Measurements from ENCODE around the gene NAV2. TPM values are rescaled to one million over a fixed set of nuclear protein-coding genes. Genes with fewer than 3 reads are reported as not detected.
A peak's percentile ranks its signal among the peaks of the same experiment; 100 is the strongest.

Gene NAV2
- total and polyA plus RNA-seq, 2 donors = 2.0 to 5.8 TPM

- 2% methylated on average over 63 of the region's 63 CpGs for WGBS
- H3K36me3 ChIP-seq (ENCODE audit: control insufficient read depth in 2 of 2, insufficient read depth in 2 of 2, low read length in 1 of 2) = no peaks in the 10 kb centered on the region
- peak in 2 of 9 donors; percentile 9 to 20 for DNase-seq (ENCODE audit: low read depth in 6 of 9, low spot score in 9 of 9)
- H3K4me1 ChIP-seq (ENCODE audit: control insufficient read depth in 2 of 2, insufficient read depth in 2 of 2, low read length in 2 of 2) = peaks cover 0 to 21% of the 10 kb centered on the region in 2 donors
- H3K27ac ChIP-seq (ENCODE audit: low read depth in 1 of 2, low read length in 1 of 2) = no peak overlapping the region
- peaks cover 35 to 54% of the 10 kb centered on the region in 2 donors for H3K27me3 ChIP-seq (ENCODE audit: control insufficient read depth in 2 of 2, insufficient read depth in 1 of 2, low read length in 1 of 2)
- no peaks in the 10 kb centered on the region for H3K9me3 ChIP-seq (ENCODE audit: control insufficient read depth in 2 of 2, insufficient read depth in 1 of 2, low read length in 1 of 2)
- peak overlapping the region; percentile 18 to 58 for H3K4me3 ChIP-seq (ENCODE audit: low read length in 2 of 2)
Measured at GRCh38 chr11:19713196-19714021, 772 bp downstream of the NAV2 start.

- Histone ChIP-seq H3K4me1 (ENCODE audit: control insufficient read depth in 2 of 2, insufficient read depth in 2 of 2, low read length in 2 of 2) (peaks cover 0 to 21% of the 10 kb centered on the region in 2 donors), H3K27me3 (ENCODE audit: control insufficient read depth in 2 of 2, insufficient read depth in 1 of 2, low read length in 1 of 2) (peaks cover 35 to 54% of the 10 kb centered on the region in 2 donors), H3K4me3 (ENCODE audit: low read length in 2 of 2) (peak overlapping the region in 1 of 2 donors; percentile 16), H3K9me3 (ENCODE audit: control insufficient read depth in 2 of 2, insufficient read depth in 1 of 2, low read length in 1 of 2) (no peaks in the 10 kb centered on the region), H3K36me3 (ENCODE audit: control insufficient read depth in 2 of 2, insufficient read depth in 2 of 2, low read length in 1 of 2) (no peaks in the 10 kb centered on the region), H3K27ac (ENCODE audit: low read depth in 1 of 2, low read length in 1 of 2) (no peak overlapping the region)
- whole genome bisulfite sequencing = 3% methylated on average over 17 of the region's 17 CpGs
- DNase-seq (ENCODE audit: low read depth in 6 of 9, low spot score in 9 of 9) = no peak
Measured at GRCh38 chr11:19714022-19714386, 1.4 kb downstream of the NAV2 start.

- H3K9me3 ChIP-seq (ENCODE audit: control insufficient read depth in 2 of 2, insufficient read depth in 1 of 2, low read length in 1 of 2) = no peaks in the 10 kb centered on the region
- no peaks in the 10 kb centered on the region for H3K36me3 ChIP-seq (ENCODE audit: control insufficient read depth in 2 of 2, insufficient read depth in 2 of 2, low read length in 1 of 2)
- H3K4me3 ChIP-seq (ENCODE audit: low read length in 2 of 2) = no peak overlapping the region
- peaks cover 35 to 54% of the 10 kb centered on the region in 2 donors for H3K27me3 ChIP-seq (ENCODE audit: control insufficient read depth in 2 of 2, insufficient read depth in 1 of 2, low read length in 1 of 2)
- peaks cover 0 to 21% of the 10 kb centered on the region in 2 donors for H3K4me1 ChIP-seq (ENCODE audit: control insufficient read depth in 2 of 2, insufficient read depth in 2 of 2, low read length in 2 of 2)
- 18% methylated on average over 25 of the region's 25 CpGs for WGBS
- no peak for DNase-seq (ENCODE audit: low read depth in 6 of 9, low spot score in 9 of 9)
- no peak overlapping the region for H3K27ac ChIP-seq (ENCODE audit: low read depth in 1 of 2, low read length in 1 of 2)
Measured at GRCh38 chr11:19714387-19715363, 2.0 kb downstream of the NAV2 start.

GRCh38 chr11:19715373-19715772 lies 2.7 kb downstream of the NAV2 start:
- Histone ChIP-seq H3K4me3 (ENCODE audit: low read length in 2 of 2) (no peak overlapping the region), H3K27me3 (ENCODE audit: control insufficient read depth in 2 of 2, insufficient read depth in 1 of 2, low read length in 1 of 2) (peaks cover 35 to 54% of the 10 kb centered on the region in 2 donors), H3K27ac (ENCODE audit: low read depth in 1 of 2, low read length in 1 of 2) (no peak overlapping the region), H3K9me3 (ENCODE audit: control insufficient read depth in 2 of 2, insufficient read depth in 1 of 2, low read length in 1 of 2) (no peaks in the 10 kb centered on the region), H3K36me3 (ENCODE audit: control insufficient read depth in 2 of 2, insufficient read depth in 2 of 2, low read length in 1 of 2) (no peaks in the 10 kb centered on the region), H3K4me1 (ENCODE audit: control insufficient read depth in 2 of 2, insufficient read depth in 2 of 2, low read length in 2 of 2) (peaks cover 0 to 21% of the 10 kb centered on the region in 2 donors)
- WGBS = 58% methylated on average over 6 of the region's 6 CpGs
- DNase-seq (ENCODE audit: low read depth in 6 of 9, low spot score in 9 of 9) = no peak

GRCh38 chr11:19718051-19718450 lies 5.4 kb downstream of the NAV2 start:
- H3K9me3 ChIP-seq (ENCODE audit: control insufficient read depth in 2 of 2, insufficient read depth in 1 of 2, low read length in 1 of 2) = no peaks in the 10 kb centered on the region
- peaks cover 35 to 42% of the 10 kb centered on the region in 2 donors for H3K27me3 ChIP-seq (ENCODE audit: control insufficient read depth in 2 of 2, insufficient read depth in 1 of 2, low read length in 1 of 2)
- no peak for DNase-seq (ENCODE audit: low read depth in 6 of 9, low spot score in 9 of 9)
- H3K27ac ChIP-seq (ENCODE audit: low read depth in 1 of 2, low read length in 1 of 2) = no peak overlapping the region
- H3K36me3 ChIP-seq (ENCODE audit: control insufficient read depth in 2 of 2, insufficient read depth in 2 of 2, low read length in 1 of 2) = no peaks in the 10 kb centered on the region
- WGBS = 87% methylated on average over 1 of the region's 1 CpG
- no peak overlapping the region for H3K4me3 ChIP-seq (ENCODE audit: low read length in 2 of 2)
- H3K4me1 ChIP-seq (ENCODE audit: control insufficient read depth in 2 of 2, insufficient read depth in 2 of 2, low read length in 2 of 2) = peaks cover 0 to 11% of the 10 kb centered on the region in 2 donors

- peaks cover 28 to 33% of the 10 kb centered on the region in 2 donors for H3K27me3 ChIP-seq (ENCODE audit: control insufficient read depth in 2 of 2, insufficient read depth in 1 of 2, low read length in 1 of 2)
- no peak overlapping the region for H3K27ac ChIP-seq (ENCODE audit: low read depth in 1 of 2, low read length in 1 of 2)
- peaks cover 1 to 3% of the 10 kb centered on the region in 2 donors for H3K4me1 ChIP-seq (ENCODE audit: control insufficient read depth in 2 of 2, insufficient read depth in 2 of 2, low read length in 2 of 2)
- no peaks in the 10 kb centered on the region for H3K36me3 ChIP-seq (ENCODE audit: control insufficient read depth in 2 of 2, insufficient read depth in 2 of 2, low read length in 1 of 2)
- 98% methylated on average over 4 of the region's 4 CpGs for WGBS
- no peak overlapping the region for H3K4me3 ChIP-seq (ENCODE audit: low read length in 2 of 2)
- H3K9me3 ChIP-seq (ENCODE audit: control insufficient read depth in 2 of 2, insufficient read depth in 1 of 2, low read length in 1 of 2) = no peaks in the 10 kb centered on the region
- DNase-seq (ENCODE audit: low read depth in 6 of 9, low spot score in 9 of 9) = no peak
Measured at GRCh38 chr11:19718951-19719350, 6.3 kb downstream of the NAV2 start.

GRCh38 chr11:19719960-19720359 lies 7.3 kb downstream of the NAV2 start:
- H3K36me3 ChIP-seq (ENCODE audit: control insufficient read depth in 2 of 2, insufficient read depth in 2 of 2, low read length in 1 of 2) = no peaks in the 10 kb centered on the region
- peaks cover 19 to 23% of the 10 kb centered on the region in 2 donors for H3K27me3 ChIP-seq (ENCODE audit: control insufficient read depth in 2 of 2, insufficient read depth in 1 of 2, low read length in 1 of 2)
- 96% methylated on average over 1 of the region's 1 CpG for WGBS
- H3K27ac ChIP-seq (ENCODE audit: low read depth in 1 of 2, low read length in 1 of 2) = no peak overlapping the region
- H3K9me3 ChIP-seq (ENCODE audit: control insufficient read depth in 2 of 2, insufficient read depth in 1 of 2, low read length in 1 of 2) = no peaks in the 10 kb centered on the region
- H3K4me1 ChIP-seq (ENCODE audit: control insufficient read depth in 2 of 2, insufficient read depth in 2 of 2, low read length in 2 of 2) = peaks cover 0 to 2% of the 10 kb centered on the region in 2 donors
- no peak for DNase-seq (ENCODE audit: low read depth in 6 of 9, low spot score in 9 of 9)
- no peak overlapping the region for H3K4me3 ChIP-seq (ENCODE audit: low read length in 2 of 2)

- WGBS = 70% methylated on average over 2 of the region's 2 CpGs
- H3K27ac ChIP-seq (ENCODE audit: low read depth in 1 of 2, low read length in 1 of 2) = no peak overlapping the region
- no peak overlapping the region for H3K4me3 ChIP-seq (ENCODE audit: low read length in 2 of 2)
- no peaks in the 10 kb centered on the region for H3K9me3 ChIP-seq (ENCODE audit: control insufficient read depth in 2 of 2, insufficient read depth in 1 of 2, low read length in 1 of 2)
- DNase-seq (ENCODE audit: low read depth in 6 of 9, low spot score in 9 of 9) = no peak
- no peaks in the 10 kb centered on the region for H3K36me3 ChIP-seq (ENCODE audit: control insufficient read depth in 2 of 2, insufficient read depth in 2 of 2, low read length in 1 of 2)
- peaks cover 0 to 2% of the 10 kb centered on the region in 2 donors for H3K4me1 ChIP-seq (ENCODE audit: control insufficient read depth in 2 of 2, insufficient read depth in 2 of 2, low read length in 2 of 2)
- H3K27me3 ChIP-seq (ENCODE audit: control insufficient read depth in 2 of 2, insufficient read depth in 1 of 2, low read length in 1 of 2) = peaks cover 7 to 11% of the 10 kb centered on the region in 2 donors
Measured at GRCh38 chr11:19721176-19721575, 8.5 kb downstream of the NAV2 start.

- Histone ChIP-seq H3K4me3 (ENCODE audit: low read length in 2 of 2) (no peak overlapping the region), H3K36me3 (ENCODE audit: control insufficient read depth in 2 of 2, insufficient read depth in 2 of 2, low read length in 1 of 2) (no peaks in the 10 kb centered on the region), H3K4me1 (ENCODE audit: control insufficient read depth in 2 of 2, insufficient read depth in 2 of 2, low read length in 2 of 2) (peaks cover 0 to 2% of the 10 kb centered on the region in 2 donors), H3K27me3 (ENCODE audit: control insufficient read depth in 2 of 2, insufficient read depth in 1 of 2, low read length in 1 of 2) (no peaks in the 10 kb centered on the region), H3K27ac (ENCODE audit: low read depth in 1 of 2, low read length in 1 of 2) (no peak overlapping the region), H3K9me3 (ENCODE audit: control insufficient read depth in 2 of 2, insufficient read depth in 1 of 2, low read length in 1 of 2) (no peaks in the 10 kb centered on the region)
- WGBS = 93% methylated on average over 5 of the region's 5 CpGs
- no peak for DNase-seq (ENCODE audit: low read depth in 6 of 9, low spot score in 9 of 9)
Measured at GRCh38 chr11:19722702-19723101, 10.1 kb downstream of the NAV2 start.

All from thymus (tissue), 11 donors.